ENCODE results near the gene C1orf53.

Gene C1orf53

GRCh38 chr1:197955486-197956394, 53.3 kb downstream of the C1orf53 start:
- no peak for DNase-seq (ENCODE audit: low read depth in 2 of 2)
